GM23338 (cell line): ENCODE measurements around the gene ZBTB45. TPM values are rescaled to one million over a fixed set of nuclear protein-coding genes. Genes with fewer than 3 reads are reported as not detected.

Experiments
- ATAC-seq: fragments of 200-7000 bp; cut with Tn5 transposase; 3 replicates; pipeline ENCODE4 v1.9.1; 2020
- DNase-seq: peaks from one replicate; pipeline ENCODE4 v3.0.0-alpha.2; 2015; ENCODE audit warnings: low spot score
- H2AFZ ChIP-seq: fragments of 200-600 bp; sonication (generic); 2 replicates; pipeline ENCODE4 v1.8.0; 2016; ENCODE audit warnings: antibody characterized with exemption, mild to moderate bottlenecking, moderate library complexity
- H3F3A ChIP-seq: fragments of 200-600 bp; sonication (generic); replicated peaks from 2 replicates; pipeline ENCODE4 v1.8.0; 2017; ENCODE audit warnings: antibody characterized with exemption, mixed run types, low read depth
- H3K27ac ChIP-seq: fragments of 200-600 bp; sonication (generic); 2 replicates; pipeline ENCODE4 v1.6.1; 2016; ENCODE audit warnings: low read depth
- H3K27me3 ChIP-seq: fragments of 200-600 bp; sonication (generic); 2 replicates; pipeline ENCODE4 v1.8.0; 2016; ENCODE audit warnings: mild to moderate bottlenecking, mixed run types, moderate library complexity; ENCODE audit not compliant: insufficient read depth
- H3K36me3 ChIP-seq: fragments of 200-600 bp; sonication (generic); 2 replicates; pipeline ENCODE4 v1.8.0; 2016; ENCODE audit warnings: mild to moderate bottlenecking; ENCODE audit not compliant: insufficient read depth
- H3K4me1 ChIP-seq: fragments of 200-600 bp; sonication (generic); 2 replicates; pipeline ENCODE4 v1.8.0; 2016; ENCODE audit warnings: mild to moderate bottlenecking, moderate library complexity; ENCODE audit not compliant: insufficient read depth
- H3K4me2 ChIP-seq: fragments of 200-600 bp; sonication (generic); 2 replicates; pipeline ENCODE4 v1.7.1; 2017; ENCODE audit warnings: mixed run types
- H3K4me3 ChIP-seq: fragments of 200-600 bp; sonication (generic); 2 replicates; pipeline ENCODE4 v1.6.1; 2016; ENCODE audit warnings: mixed run types
- H3K79me2 ChIP-seq: fragments of 200-600 bp; sonication (generic); replicated peaks from 2 replicates; pipeline ENCODE4 v1.8.0; 2017; ENCODE audit warnings: mild to moderate bottlenecking; ENCODE audit not compliant: insufficient read depth
- H3K9me2 ChIP-seq: fragments of 200-600 bp; sonication (generic); 2 replicates; pipeline ENCODE4 v1.8.0; 2017; ENCODE audit not compliant: insufficient read depth
- H4K20me1 ChIP-seq: fragments of 200-600 bp; sonication (generic); replicated peaks from 2 replicates; pipeline ENCODE4 v1.8.0; 2017; ENCODE audit warnings: mild to moderate bottlenecking; ENCODE audit not compliant: insufficient read depth
- H3K27ac Mint-ChIP-seq: 2 replicates; pipeline ENCODE4 v1.8.0; 2020; ENCODE audit warnings: inconsistent platforms, mild to moderate bottlenecking, moderate library complexity, mixed read lengths
- H3K27me3 Mint-ChIP-seq: 3 replicates; pipeline ENCODE4 v1.8.0; 2022; ENCODE audit warnings: low read depth, mild to moderate bottlenecking, moderate library complexity, mixed read lengths, inconsistent platforms; ENCODE audit not compliant: insufficient read depth, poor library complexity
- H3K36me3 Mint-ChIP-seq: 3 replicates; pipeline ENCODE4 v1.8.0; 2021; ENCODE audit warnings: low read depth, mild to moderate bottlenecking, inconsistent platforms, moderate library complexity, mixed read lengths
- H3K4me1 Mint-ChIP-seq: 3 replicates; pipeline ENCODE4 v1.8.0; 2020; ENCODE audit warnings: mild to moderate bottlenecking, inconsistent platforms, mixed read lengths
- H3K4me3 Mint-ChIP-seq: 3 replicates; pipeline ENCODE4 v1.8.0; 2021; ENCODE audit warnings: moderate library complexity, mild to moderate bottlenecking, inconsistent platforms, mixed read lengths
- H3K9me3 Mint-ChIP-seq: 3 replicates; pipeline ENCODE4 v1.8.0; 2020; ENCODE audit warnings: moderate library complexity, mild to moderate bottlenecking, inconsistent platforms, mixed read lengths
- CREB1 ChIP-seq: fragments of 250-450 bp; sonication (Bioruptor Pico); IDR thresholded peaks from 2 replicates; pipeline ENCODE4 v1.5.0; 2020; ENCODE audit warnings: low read depth, mild to moderate bottlenecking, moderate library complexity
- CTCF ChIP-seq, 2 experiments: fragments of 200-600 bp in 1 of 2; sonication (generic) in 1 of 2; conservative IDR thresholded peaks; 2 replicates each; pipeline versions ENCODE4 v1.5.1 to v1.6.1; 2016 to 2017; ENCODE audit warnings: antibody characterized with exemption in 2 of 2, low read depth in 2 of 2, mild to moderate bottlenecking in 2 of 2, moderate library complexity in 1 of 2
- ETS1 ChIP-seq: IDR thresholded peaks from 2 replicates; pipeline ENCODE4 v1.6.1; 2016; ENCODE audit warnings: antibody characterized with exemption
- EZH2 ChIP-seq: fragments of 200-600 bp; sonication (generic); IDR thresholded peaks from one replicate; pipeline ENCODE4 v1.8.0; 2017; ENCODE audit warnings: antibody characterized with exemption, mild to moderate bottlenecking, low read depth; ENCODE audit not compliant: unreplicated experiment
- EZH2phosphoT487 ChIP-seq: fragments of 200-600 bp; sonication (generic); IDR thresholded peaks from one replicate; pipeline ENCODE4 v1.8.1; 2018; ENCODE audit warnings: antibody characterized with exemption; ENCODE audit not compliant: unreplicated experiment
- JUNB ChIP-seq: IDR thresholded peaks from one replicate; pipeline ENCODE4 v1.6.1; 2016; ENCODE audit warnings: antibody characterized with exemption; ENCODE audit not compliant: unreplicated experiment
- POLR2AphosphoS5 ChIP-seq: IDR thresholded peaks from 2 replicates; pipeline ENCODE4 v1.6.1; 2016; ENCODE audit warnings: antibody characterized with exemption, low read depth
- REST ChIP-seq: IDR thresholded peaks from one replicate; pipeline ENCODE4 v1.6.1; 2018; ENCODE audit warnings: antibody characterized with exemption; ENCODE audit not compliant: unreplicated experiment
- STAT1 ChIP-seq: IDR thresholded peaks from one replicate; pipeline ENCODE4 v1.6.1; 2016; ENCODE audit warnings: antibody characterized with exemption; ENCODE audit not compliant: unreplicated experiment
- ZNF114 ChIP-seq: fragments of 250-450 bp; sonication (Bioruptor Pico); IDR thresholded peaks from 2 replicates; pipeline ENCODE4 v1.5.0; 2020; ENCODE audit warnings: mild to moderate bottlenecking, moderate library complexity
- polyA plus RNA-seq: library from polyadenylated mRNA; unstranded; fragments of >200 nt; fragmentation: Nextera tagmentation; extraction: Ambion mirVana; gene quantifications from 2 replicates; pipeline ENCODE4 v1.2.1, GENCODE V29; 2016
- total RNA-seq: library from RNA; depleted of rRNA; stranded (reverse); fragments of >200 nt; shearing (Covaris generic); gene quantifications from 2 replicates; pipeline ENCODE4 v1.2.3, GENCODE V29; 2014

ZBTB45 gene
- total and polyA plus RNA-seq, 2 experiments from 2014 or later: 9.5 to 10.4 TPM

- peaks cover 4% of the 10 kb centered on the region; the same call in 1 of the 2 replicates for H4K20me1 ChIP-seq
- no peaks in the 10 kb centered on the region for H3K36me3 ChIP-seq
- no peaks in the 10 kb centered on the region for H3K79me2 ChIP-seq
- peaks cover 8% of the 10 kb centered on the region for H3K4me1 Mint-ChIP-seq
- ATAC-seq (no peak), DNase-seq (no peak)
- H3K4me1 ChIP-seq: peaks cover 4% of the 10 kb centered on the region; the same call in 1 of the 2 replicates
- H3K4me2 ChIP-seq: no peak overlapping the region
- H3F3A ChIP-seq: peaks cover 9% of the 10 kb centered on the region
- no peaks in the 10 kb centered on the region for H3K9me2 ChIP-seq
- no peak overlapping the region for H3K27ac ChIP-seq
- peaks cover 18% of the 10 kb centered on the region for H3K27me3 Mint-ChIP-seq
- no peaks in the 10 kb centered on the region; the same call in 2 of the 3 replicates for H3K9me3 Mint-ChIP-seq
- TF ChIP-seq EZH2phosphoT487 (no peak), EZH2 (no peak), REST (no peak), POLR2AphosphoS5 (no peak), JUNB (no peak), ETS1 (no peak), CREB1 (CRISPR knock-in tag) (no peak), ZNF114 (CRISPR knock-in tag) (no peak), CTCF (conservative IDR thresholded peaks at IDR 0.05; ENCODE audit: low read depth in 2 of 2) (no peak), STAT1 (no peak)
- H3K4me3 ChIP-seq: no peak overlapping the region
- no peak overlapping the region for H3K4me3 Mint-ChIP-seq
- H3K36me3 Mint-ChIP-seq: peaks cover 2% of the 10 kb centered on the region; the same call in 1 of the 3 replicates
- H3K27ac Mint-ChIP-seq: no peak overlapping the region
- no peak overlapping the region for H2AFZ ChIP-seq
- no peaks in the 10 kb centered on the region for H3K27me3 ChIP-seq
Observed at GRCh38 chr19:58479736-58480480, 39.7 kb downstream of the ZBTB45 start.
